Activated CD8-positive, alpha-beta memory T cell treated with anti-CD3 and anti-CD28 coated beads, Interleukin-2, amount 50 U/mL, for 24 hours (primary cell): ENCODE data around the gene CXCR6.

Experiments
- DNase-seq: peaks from one replicate; pipeline ENCODE4 v3.0.0-alpha.2; 2020; ENCODE audit errors: extremely low read depth

The CXCR6 gene

GRCh38 chr3:45968706-45969105 is 25.4 kb downstream of the CXCR6 start:
- no peak for DNase-seq

- no peak for DNase-seq
Measured at GRCh38 chr3:45969116-45969515, 25.9 kb downstream of the CXCR6 start.

GRCh38 chr3:45969953-45970352 is 26.7 kb downstream of the CXCR6 start:
- DNase-seq, result no peak

GRCh38 chr3:45972534-45973402 is 29.5 kb downstream of the CXCR6 start:
- DNase-seq, result no peak

- DNase-seq, result no peak
Measured at GRCh38 chr3:45974686-45975085, 31.4 kb downstream of the CXCR6 start.

GRCh38 chr3:45975686-45976085 is 32.4 kb downstream of the CXCR6 start:
- no peak for DNase-seq

- no peak for DNase-seq
Measured at GRCh38 chr3:45976191-45977091, 33.2 kb downstream of the CXCR6 start.

- DNase-seq, result no peak
Measured at GRCh38 chr3:45978006-45978761, 34.9 kb downstream of the CXCR6 start.

GRCh38 chr3:45979378-45979777 is 36.1 kb downstream of the CXCR6 start:
- DNase-seq, result no peak

- no peak for DNase-seq
Measured at GRCh38 chr3:45980229-45980813, 37.1 kb downstream of the CXCR6 start.

GRCh38 chr3:45980819-45981218 is 37.6 kb downstream of the CXCR6 start:
- DNase-seq, result no peak

- no peak for DNase-seq
Measured at GRCh38 chr3:45981346-45982074, 38.2 kb downstream of the CXCR6 start.

- DNase-seq, result no peak
Measured at GRCh38 chr3:45983770-45984169, 40.5 kb downstream of the CXCR6 start.

- no peak for DNase-seq
Measured at GRCh38 chr3:45984331-45985312, 41.4 kb downstream of the CXCR6 start.

- DNase-seq, result no peak
Measured at GRCh38 chr3:45985532-45986302, 42.5 kb downstream of the CXCR6 start.

- no peak for DNase-seq
Measured at GRCh38 chr3:45986303-45986982, 43.2 kb downstream of the CXCR6 start.

GRCh38 chr3:45987368-45988291 is 44.4 kb downstream of the CXCR6 start:
- no peak for DNase-seq
